ENCODE measurements around the gene KDF1.

The KDF1 gene, protein sequence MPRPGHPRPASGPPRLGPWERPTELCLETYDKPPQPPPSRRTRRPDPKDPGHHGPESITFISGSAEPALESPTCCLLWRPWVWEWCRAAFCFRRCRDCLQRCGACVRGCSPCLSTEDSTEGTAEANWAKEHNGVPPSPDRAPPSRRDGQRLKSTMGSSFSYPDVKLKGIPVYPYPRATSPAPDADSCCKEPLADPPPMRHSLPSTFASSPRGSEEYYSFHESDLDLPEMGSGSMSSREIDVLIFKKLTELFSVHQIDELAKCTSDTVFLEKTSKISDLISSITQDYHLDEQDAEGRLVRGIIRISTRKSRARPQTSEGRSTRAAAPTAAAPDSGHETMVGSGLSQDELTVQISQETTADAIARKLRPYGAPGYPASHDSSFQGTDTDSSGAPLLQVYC

GRCh38 chr1:26959722-26960624 lies at the start of gene KDF1:
Gene KDF1 (minus strand): TSS chr1:26960468. CDS start chr1:26952380, 8,088 bp downstream.
- no peak for DNase-seq
- TF ChIP-seq POLR2A (IDR thresholded peaks at IDR 0.05; ENCODE audit: low read length): no peak
- TF ChIP-seq GATA1 (IDR thresholded peaks at IDR 0.05; ENCODE audit: low read depth, low read length): no peak

DNA sequence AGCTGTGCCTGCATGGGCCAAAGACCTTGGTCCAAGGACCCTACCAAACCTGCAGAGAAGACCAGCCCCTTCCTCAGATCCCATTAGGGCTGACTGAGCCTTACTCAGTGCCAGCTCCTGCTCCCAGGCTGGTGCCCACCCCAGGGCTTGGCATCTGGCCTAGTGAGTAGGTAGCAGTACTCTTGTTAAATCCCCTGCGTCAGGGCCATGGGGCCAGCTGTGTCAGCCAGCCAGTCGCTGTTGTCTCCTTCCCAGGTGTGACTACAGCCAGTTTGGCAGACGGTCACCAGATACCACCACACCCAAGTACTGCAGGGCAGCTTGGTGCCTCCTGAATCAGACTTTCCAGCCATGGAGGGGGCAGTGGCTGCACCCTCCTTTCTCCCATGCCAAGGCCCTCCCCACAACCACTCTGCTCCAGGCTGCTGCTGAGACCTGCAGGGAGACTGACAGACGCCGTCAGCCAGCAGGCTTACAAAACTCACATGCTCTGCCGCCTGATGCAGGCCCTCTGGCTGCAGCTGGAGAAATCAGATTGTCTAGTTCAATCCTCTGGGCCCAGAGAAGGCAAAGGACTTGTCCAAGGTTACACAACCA lies 49.4 kb upstream of the KDF1 start:
- no peak for TF ChIP-seq POLR2A (IDR thresholded peaks at IDR 0.05; ENCODE audit: low read length)
- TF ChIP-seq GATA1 (IDR thresholded peaks at IDR 0.05; ENCODE audit: low read depth, low read length): no peak
- no peak for DNase-seq

DNA sequence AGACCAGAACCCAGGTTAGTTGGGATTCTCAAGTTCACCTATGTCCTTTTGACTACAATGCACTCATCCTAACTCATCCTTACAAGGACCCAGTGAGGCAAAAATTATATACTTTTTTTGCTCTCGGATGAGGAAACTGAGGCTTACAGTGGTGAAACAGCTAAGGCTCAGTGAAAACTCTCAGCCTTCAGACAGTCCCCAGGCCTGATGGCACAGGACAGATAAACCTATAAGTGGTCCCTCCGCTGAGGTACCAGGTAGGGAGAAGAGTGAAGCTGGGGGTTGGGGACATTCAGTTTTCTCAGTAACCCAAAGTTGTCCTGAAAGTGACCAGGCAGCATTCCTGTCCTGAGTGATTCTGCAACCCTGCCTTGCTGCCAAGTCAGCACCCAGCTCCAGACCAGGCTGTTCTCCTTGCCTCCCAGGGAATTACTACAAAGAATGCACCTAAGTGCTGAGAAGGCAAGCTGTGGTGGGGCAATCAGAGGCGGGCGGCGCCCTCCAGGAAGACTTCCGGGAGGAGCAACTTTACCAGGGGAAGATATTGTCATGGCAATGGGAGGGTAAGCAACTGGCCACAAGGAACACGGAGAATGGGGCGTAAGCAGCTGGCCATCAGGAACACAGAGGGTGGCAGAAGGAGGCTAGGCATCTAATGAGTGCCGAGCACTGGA lies 47.8 kb upstream of the KDF1 start:
- TF ChIP-seq POLR2A (IDR thresholded peaks at IDR 0.05; ENCODE audit: low read length) (no peak), GATA1 (IDR thresholded peaks at IDR 0.05; ENCODE audit: low read depth, low read length) (no peak)
- no peak for DNase-seq

DNA sequence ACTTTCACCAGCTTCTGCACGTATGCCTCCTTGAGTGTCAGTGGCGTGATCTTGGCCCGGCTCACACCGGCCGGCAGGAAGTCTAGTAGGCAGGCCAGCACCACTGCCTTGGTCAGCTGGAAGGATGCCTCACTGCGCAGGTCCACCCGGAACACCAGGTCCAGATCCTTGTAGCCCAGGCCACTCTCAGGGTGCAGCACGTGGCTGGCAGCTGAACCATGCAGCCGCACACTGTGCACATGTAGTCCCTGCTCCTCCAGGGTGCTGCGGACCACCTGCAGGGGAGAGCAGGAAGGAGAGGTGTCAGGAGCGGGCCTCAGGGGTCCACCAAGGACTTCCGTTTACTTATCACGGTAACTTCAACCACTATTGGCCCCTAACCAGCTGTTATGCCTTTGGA lies 46.4 kb upstream of the KDF1 start:
- no peak for DNase-seq
- TF ChIP-seq POLR2A (IDR thresholded peaks at IDR 0.05; ENCODE audit: low read length) (no peak), GATA1 (IDR thresholded peaks at IDR 0.05; ENCODE audit: low read depth, low read length) (no peak)

GRCh38 chr1:27005648-27006496 lies 45.6 kb upstream of the KDF1 start:
- DNase-seq: no peak
- TF ChIP-seq GATA1 (IDR thresholded peaks at IDR 0.05; ENCODE audit: low read depth, low read length): no peak
- no peak for TF ChIP-seq POLR2A (IDR thresholded peaks at IDR 0.05; ENCODE audit: low read length)

DNA sequence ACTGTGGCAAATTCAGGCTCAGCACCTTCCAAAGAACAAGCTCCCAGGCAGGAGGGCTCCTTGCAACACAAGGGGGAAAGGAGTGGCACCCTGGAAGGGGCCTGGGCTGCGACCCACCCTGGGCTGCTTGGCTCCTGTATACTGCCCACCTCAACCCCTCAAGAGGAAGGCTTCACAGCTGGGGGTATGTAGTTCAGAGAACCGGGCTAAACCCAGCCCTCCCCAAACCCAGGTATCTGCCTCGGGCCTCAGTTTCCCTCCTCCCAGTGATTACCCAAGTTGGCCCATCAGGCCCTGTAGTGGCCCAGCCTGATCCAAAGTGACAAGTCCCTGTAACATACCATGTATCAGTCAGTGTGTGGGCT lies 44.9 kb upstream of the KDF1 start:
- no peak for DNase-seq
- TF ChIP-seq POLR2A (IDR thresholded peaks at IDR 0.05; ENCODE audit: low read length): no peak
- no peak for TF ChIP-seq GATA1 (IDR thresholded peaks at IDR 0.05; ENCODE audit: low read depth, low read length)

GRCh38 chr1:27004471-27005165 lies 44.4 kb upstream of the KDF1 start:
- no peak for TF ChIP-seq POLR2A (IDR thresholded peaks at IDR 0.05; ENCODE audit: low read length)
- no peak for TF ChIP-seq GATA1 (IDR thresholded peaks at IDR 0.05; ENCODE audit: low read depth, low read length)
- no peak for DNase-seq

- TF ChIP-seq GATA1 (IDR thresholded peaks at IDR 0.05; ENCODE audit: low read depth, low read length) (no peak), POLR2A (IDR thresholded peaks at IDR 0.05; ENCODE audit: low read length) (no peak)
- DNase-seq: no peak
These were observed 43.6 kb upstream of the KDF1 start for GRCh38 chr1:27003745-27004470.

DNA sequence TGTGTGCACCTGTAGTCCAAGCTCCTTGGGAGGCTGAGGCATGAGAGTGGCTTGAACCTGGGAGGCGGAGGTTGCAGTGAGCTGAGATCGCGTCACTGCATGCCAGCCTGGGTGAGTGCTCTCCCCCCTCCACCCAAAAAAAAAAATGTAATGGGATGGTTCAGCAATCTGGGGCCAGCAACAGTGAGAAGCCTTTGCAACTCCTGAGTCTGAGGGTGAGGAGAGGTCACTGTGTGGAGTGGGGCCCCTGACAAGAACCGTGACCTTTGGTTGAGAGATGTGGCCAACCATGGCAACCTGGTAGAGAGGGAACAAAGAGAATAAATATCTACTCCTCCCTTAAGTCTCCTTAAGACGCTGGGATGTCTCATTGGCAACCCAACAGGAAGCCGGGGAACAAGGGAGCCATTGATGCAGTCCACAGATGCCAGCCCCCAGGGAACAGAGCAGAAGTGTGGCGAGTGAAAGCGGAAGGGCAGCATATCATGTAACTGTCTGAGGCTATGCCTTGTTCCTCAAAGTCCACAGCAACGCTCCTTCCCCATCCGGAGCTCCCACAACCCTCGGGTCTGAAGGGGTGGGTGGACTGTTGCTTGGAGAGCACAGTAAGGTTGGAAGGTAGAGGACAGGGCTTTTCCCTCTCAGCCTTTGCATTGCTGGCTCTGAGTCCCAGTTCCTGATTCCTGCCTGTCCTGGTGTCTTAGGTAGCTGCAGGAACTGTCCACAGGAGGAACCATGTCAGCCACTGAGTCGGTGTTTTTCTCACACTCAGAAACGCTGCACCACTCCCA lies 41.5 kb upstream of the KDF1 start:
- TF ChIP-seq GATA1 (IDR thresholded peaks at IDR 0.05; ENCODE audit: low read depth, low read length) (no peak), POLR2A (IDR thresholded peaks at IDR 0.05; ENCODE audit: low read length) (no peak)
- DNase-seq: no peak

DNA sequence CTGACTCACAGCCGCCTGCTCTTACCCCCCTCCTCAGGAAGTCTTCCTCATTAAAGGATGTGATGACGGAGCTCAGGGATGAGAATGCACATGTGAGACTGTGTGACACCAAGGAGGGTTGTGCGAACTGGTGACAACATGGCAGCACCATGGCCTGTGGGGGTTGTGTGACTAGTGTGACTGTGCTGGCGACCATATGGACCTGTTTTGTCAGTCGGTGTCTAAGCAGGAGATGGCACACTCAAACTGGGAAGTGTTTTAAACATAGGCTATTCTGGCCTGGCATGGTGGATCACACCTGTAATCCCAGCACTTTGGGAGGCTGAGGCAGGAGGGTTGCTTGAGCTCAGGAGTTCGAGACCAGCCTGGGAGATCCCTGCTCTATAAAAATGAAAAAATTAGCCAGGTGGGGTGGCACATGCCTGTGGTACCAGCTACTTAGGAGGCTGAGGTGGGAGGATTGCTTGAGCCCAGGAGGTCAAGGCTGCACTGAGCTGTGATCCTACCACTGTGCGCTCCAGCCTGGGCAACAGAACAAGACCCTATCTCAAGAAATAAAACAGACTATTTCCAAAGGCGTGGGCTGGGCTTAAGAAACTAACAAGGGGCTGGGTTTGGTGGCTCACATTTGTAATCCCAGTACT lies 40.7 kb upstream of the KDF1 start:
- TF ChIP-seq GATA1 (IDR thresholded peaks at IDR 0.05; ENCODE audit: low read depth, low read length): no peak
- TF ChIP-seq POLR2A (IDR thresholded peaks at IDR 0.05; ENCODE audit: low read length): no peak
- DNase-seq: no peak
